HG03342 (cell line): ENCODE results near the gene EYA2.

ENCODE experiments used
- ATAC-seq: cut with Tn5 transposase; IDR thresholded peaks from one replicate; pipeline ENCODE4 v1.9.1; 2021; ENCODE audit warnings: mild to moderate bottlenecking, moderate library complexity; ENCODE audit not compliant: unreplicated experiment

Gene EYA2

GRCh38 chr20:47031004-47031403 lies 136.4 kb downstream of the EYA2 start:
- no peak for ATAC-seq

GRCh38 chr20:47031821-47032220 lies 137.2 kb downstream of the EYA2 start:
- ATAC-seq = no peak

DNA sequence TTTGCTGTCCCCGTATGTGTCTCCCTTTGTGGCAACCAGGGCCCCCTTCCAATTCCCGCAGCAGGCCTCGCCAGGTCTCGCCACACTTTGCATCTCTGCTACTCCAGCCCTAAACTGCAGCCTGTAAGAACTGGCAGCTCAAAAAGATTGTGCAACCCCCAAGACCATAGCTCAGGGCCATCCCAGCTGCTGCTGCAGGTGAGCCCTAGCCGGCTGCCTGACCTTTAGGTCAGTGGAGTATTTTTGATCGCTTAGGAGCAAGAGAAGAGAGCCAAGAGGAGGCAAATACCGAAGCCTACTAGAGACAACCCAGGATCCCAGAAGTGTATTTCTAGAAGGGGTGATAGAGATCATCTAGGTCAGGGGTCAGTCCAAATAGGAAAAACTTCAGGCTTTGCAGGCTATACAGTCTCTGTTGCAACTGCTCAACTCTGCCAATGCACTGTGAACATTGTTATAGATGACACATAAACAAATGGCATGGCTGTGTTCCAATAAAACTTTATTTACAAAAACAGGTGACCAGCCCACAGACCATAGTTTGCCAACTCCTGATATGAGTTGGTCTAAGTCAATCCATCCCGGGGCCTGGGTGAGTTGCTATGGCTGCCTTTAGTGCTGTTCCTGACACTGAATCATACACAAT lies 138.4 kb downstream of the EYA2 start:
- no peak for ATAC-seq

- ATAC-seq = no peak
These were observed 139.0 kb downstream of the EYA2 start for GRCh38 chr20:47033665-47034064.

DNA sequence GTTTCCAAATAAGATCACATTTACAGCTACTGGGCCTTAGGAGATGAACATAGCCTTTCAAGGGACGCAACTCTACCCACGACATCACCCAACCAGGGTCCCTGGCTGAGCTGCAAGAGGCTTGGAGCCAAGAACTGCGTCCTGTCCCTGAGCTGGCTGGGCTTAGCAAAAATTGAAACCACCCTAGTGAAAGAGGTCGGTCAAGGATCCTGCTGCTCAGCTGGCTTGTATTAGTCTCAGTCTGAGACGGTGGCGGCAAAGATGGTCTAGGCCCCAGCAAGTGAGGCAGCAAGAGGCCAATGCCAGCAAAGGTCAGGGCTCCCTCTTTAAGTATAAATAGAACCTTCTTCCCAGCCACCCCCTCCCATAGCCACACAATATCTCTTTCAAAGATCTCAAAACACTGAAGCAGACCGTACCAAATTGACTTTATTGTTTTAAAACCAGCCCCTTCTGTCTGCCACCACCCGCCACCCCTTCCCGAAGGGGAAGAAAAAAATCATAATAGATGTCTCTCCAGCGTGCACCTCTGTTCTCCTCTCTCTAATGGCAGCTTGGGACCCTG lies 140.5 kb downstream of the EYA2 start:
- ATAC-seq = no peak

- no peak for ATAC-seq
These were observed 141.6 kb downstream of the EYA2 start for GRCh38 chr20:47036091-47036870.

DNA sequence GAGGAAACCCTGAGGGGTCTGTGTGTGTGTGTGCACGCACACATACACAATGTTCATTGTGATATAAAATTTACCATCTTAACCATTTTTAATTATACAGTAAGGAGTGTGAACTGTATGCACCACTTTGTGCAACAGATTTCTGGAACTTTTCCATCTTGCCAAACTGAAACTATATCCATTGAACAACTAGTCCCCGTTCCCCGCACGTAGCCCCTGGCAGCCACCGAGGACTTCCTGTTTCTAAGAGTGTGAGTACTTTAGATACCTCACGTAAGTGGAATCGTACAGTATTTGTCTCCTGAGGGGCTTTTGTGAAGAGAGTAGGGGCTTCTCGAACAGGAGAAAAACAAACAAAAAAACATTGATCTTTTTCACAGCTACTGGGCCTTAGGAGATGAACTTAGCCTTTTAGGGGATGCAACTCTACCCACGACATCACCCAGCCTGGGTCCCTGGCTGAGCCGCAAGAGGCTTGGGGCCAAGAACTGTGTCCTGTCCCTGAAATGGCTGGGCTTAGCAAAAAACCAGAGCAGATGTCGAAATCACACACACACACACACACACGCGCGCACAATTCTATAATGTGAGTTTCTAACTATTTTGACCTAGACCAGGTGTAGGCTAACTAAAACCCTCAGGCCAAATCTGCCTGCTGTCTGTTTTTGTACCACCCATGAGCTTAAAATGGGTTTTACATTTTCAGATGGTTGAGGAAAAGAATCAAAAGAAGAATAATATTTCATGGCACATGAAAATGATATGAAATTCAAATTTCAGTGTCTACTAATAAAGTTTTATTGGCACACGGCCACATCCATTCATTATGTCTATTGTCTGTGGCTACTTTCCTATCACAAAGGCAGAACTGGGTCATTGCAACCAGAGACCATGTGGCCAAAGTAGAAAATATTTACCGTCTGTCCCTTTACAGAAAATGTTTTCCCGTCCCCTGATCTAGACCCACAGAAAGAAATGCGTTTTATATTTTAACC lies 144.2 kb downstream of the EYA2 start:
- ATAC-seq = no peak

DNA sequence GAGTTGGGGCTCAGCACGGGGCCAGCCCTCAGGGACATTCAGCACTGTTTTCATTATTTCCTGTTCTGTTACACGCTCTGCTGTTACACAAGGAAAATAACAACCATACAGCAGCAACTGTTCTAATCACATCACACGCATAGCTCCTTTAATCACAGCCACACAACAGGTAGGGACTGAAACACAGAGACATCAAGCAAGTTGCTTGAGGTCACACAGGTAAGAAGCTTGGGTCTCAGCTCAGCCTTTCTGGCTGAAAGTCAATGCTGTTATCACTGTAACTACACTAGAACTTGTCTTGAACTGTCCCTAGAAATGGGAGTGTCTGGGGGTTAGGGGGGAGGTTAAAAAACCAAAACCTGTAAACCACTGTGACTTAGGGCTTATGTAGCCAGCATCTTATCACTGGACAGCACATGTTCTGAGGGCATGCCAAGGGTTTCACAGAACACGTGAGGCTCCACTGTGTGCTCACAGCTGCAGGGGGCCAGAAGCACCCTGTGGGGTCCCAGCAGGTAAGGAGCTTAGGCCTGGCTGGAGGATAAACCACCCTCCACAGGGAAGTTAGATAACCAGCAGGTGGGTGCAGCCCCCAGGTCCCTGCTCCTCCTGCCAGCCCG lies 146.0 kb downstream of the EYA2 start:
- no peak for ATAC-seq

GRCh38 chr20:47041396-47041899 lies 146.8 kb downstream of the EYA2 start:
- no peak for ATAC-seq

GRCh38 chr20:47042464-47042863 lies 147.8 kb downstream of the EYA2 start:
- no peak for ATAC-seq

GRCh38 chr20:47043086-47043485 lies 148.4 kb downstream of the EYA2 start:
- ATAC-seq = no peak

DNA sequence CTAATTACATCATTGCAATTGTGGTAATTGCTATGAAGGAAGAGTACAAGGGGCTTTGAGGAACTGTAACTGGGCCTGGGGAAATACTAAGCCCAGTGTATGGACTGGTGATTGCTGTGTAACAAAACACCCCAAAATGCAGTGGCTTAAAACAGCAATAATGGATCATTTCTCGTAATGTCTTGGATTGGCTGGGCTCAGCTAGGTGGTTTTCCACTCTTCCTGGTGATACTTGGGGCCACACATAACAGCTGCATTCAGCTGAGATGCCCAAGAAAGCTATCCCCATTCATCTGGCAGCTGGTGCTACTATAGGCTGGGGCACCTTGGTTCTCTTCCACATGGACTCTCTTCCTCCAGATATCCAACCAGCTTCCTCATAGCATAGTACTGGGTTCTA lies 150.3 kb downstream of the EYA2 start:
- no peak for ATAC-seq

DNA sequence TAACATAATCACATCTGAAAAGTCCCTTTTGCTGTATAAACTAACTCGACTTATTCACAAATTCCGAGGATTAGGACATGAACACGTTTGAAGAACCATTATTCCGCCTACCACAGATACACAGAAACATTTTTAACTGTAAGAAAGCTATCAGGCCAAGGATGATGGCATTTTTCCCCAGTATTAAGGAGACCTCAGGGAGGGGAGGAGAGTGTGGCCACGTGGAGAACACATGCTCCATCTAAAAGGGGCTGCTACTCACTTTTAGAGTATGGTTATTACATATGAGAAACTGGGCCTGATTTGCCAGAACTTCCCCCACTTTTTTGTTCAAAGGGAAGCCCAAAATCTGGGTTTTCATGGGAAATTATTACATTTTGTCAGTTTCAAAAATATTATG lies 153.4 kb downstream of the EYA2 start:
- no peak for ATAC-seq

- no peak for ATAC-seq
These were observed 155.1 kb downstream of the EYA2 start for GRCh38 chr20:47049771-47050170.

DNA sequence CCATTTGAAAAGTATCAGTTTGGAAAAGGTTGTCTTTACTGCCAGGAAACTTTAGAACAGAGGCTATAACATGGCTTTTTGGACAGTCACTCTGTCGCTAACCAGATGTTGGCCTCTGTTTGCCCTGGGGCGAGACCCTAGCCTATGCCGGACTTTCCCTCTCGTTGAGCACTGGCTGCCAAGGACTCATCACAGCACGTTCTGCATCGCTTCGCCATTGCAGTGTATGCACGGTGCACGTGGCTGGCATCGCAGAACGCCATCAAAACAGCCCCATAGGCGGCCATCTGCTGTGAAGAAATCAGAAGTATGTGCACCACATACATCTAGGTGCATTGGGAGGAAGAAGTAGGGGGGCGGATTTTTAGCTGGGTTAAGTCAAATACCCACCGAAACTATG lies 156.4 kb downstream of the EYA2 start:
- no peak for ATAC-seq

DNA sequence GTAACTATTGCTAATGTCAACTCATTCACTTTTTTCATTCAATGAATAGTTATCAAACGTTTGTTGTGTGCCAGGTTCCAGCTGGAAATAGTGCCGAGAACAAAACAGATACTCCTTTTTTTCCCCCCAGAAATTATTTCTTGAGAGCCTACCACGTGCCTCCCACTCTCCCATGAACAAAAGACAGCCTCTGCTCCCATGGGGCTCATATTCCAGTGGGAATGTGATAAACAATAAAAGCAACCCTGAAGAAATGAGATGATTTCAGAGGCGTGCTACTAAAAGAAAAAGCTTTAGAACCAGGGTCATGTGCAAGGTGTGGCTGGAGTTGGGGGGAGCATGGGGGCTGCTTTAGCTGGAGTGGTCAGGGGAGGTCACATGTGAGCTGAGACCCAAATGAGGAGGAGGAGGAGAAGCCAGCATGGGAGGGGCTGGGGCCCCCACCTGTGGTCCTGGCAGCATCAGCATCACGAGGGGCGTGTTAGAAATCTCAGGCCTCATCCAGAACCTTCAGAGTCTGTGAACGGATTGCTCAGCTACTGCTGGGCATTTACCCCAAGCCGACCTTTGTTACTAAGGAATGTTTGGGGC lies 157.4 kb downstream of the EYA2 start:
- no peak for ATAC-seq

DNA sequence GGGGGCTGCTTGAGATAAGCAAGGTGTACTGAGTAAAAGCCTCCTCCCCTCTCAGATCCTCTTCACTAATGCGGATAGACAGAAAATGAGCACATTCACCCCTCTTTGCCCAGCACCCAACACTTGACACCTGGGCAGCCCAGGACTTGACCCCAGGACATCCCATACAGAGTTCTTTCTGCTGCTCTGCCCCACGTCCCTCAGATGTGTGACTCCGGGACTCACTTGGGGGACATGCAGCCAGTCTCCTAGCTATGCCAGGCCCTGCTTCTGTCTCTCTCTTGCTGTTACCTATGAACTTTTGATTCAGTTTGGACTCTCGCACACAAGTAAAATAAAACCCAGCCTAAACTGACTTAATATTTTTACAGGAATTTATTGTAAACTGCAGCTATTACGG lies 159.9 kb downstream of the EYA2 start:
- ATAC-seq = no peak

- ATAC-seq = no peak
These were observed 160.3 kb downstream of the EYA2 start for GRCh38 chr20:47054945-47055344.

DNA sequence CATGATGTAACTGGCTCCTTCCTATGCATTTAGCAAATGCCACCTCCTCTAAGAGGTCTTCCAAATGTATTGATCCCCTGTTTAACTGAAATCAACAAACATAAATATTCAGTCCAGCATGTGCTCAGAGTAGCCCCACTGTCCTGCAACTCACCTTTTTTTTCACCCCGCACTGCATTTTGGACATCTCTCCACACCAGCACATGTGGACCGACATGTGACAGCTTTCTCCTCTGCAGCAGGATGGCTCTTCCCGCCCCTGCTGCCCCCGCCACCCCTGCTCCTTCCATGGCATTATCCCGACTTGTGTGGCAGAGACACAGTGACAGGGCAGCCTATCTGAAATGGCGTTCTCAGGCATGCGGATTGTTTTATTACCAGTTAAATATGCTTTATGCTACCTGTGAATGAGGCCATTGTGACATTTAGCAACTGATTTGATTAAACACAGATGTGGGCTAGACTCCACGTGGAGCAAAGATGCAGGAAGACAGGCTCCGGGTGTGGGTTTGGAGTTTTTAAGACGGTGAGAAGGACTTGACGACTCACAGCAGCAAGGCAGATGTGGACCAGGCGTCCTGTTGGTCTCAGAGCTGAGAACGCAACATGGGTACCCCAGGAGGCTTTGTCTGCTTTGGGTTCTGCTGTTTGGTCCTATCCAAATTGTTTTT lies 161.2 kb downstream of the EYA2 start:
- ATAC-seq = no peak

- ATAC-seq = no peak
These were observed 163.0 kb downstream of the EYA2 start for GRCh38 chr20:47057661-47058060.
